ENCODE results near the gene COX7C. TPM values are rescaled to one million over a fixed set of nuclear protein-coding genes. Genes with fewer than 3 reads are reported as not detected.
"Not testable (repeated sequence)": the region's sequence is repeated elsewhere in the genome, so short reads cannot be mapped to it uniquely, and the experiment has no call there.

The COX7C gene
- 445 TPM for total RNA-seq (2013)
- polyA plus RNA-seq = 100 to 1,000 TPM; 342 to 575 (median 508) TPM
- polyA minus RNA-seq = 82.6 and 123 TPM in 2 replicates
- total RNA-seq = 28.3 to 130 (median 106) reads per million in 11 experiments

- Histone ChIP-seq H4K20me1 (ENCODE audit: insufficient read depth, low read length) (no peaks in the 10 kb centered on the region), H3K4me1 (ENCODE audit: control insufficient read depth in 1 of 2, insufficient read depth in 2 of 2, low read length in 2 of 2) (peaks cover 9 to 13% of the 10 kb centered on the region in 2 donors), H3K4me2 (replicated peaks; ENCODE audit: extremely low read depth, low read length, poor library complexity, severe bottlenecking) (peak within 1 kb of the TSS; percentile 86), H3K9me3 (replicated peaks in 1 of 2; ENCODE audit: control insufficient read depth in 1 of 2, insufficient read depth in 1 of 2, low read length in 2 of 2) (no peaks in the 10 kb centered on the region), H3K27me3 (ENCODE audit: control insufficient read depth in 2 of 2, insufficient read depth in 2 of 2, low read length in 2 of 2) (no peaks in the 10 kb centered on the region), H3K27ac (ENCODE audit: low read depth in 1 of 2, low read length in 2 of 2) (peak within 1 kb of the TSS; percentile 65 to 94), H3K9ac (ENCODE audit: insufficient read depth, low read length, poor library complexity, severe bottlenecking) (peak within 1 kb of the TSS; percentile 87), H3K36me3 (replicated peaks in 1 of 2; ENCODE audit: control insufficient read depth in 1 of 2, insufficient read depth in 2 of 2, low read length in 2 of 2) (peaks cover 32 to 36% of the 10 kb centered on the region in 2 donors), H3K4me3 (replicated peaks in 1 of 3; ENCODE audit: low read depth in 2 of 3, low read length in 3 of 3) (peak within 1 kb of the TSS; percentile 84 to 96 (median 92)), H2AFZ (ENCODE audit: insufficient read depth, low read depth, low read length, poor library complexity, severe bottlenecking) (peak within 1 kb of the TSS; percentile 93), H3K79me2 (ENCODE audit: insufficient read depth, low read length) (peaks cover 19% of the 10 kb centered on the region)
- peak; percentile 89 to 98 (median 90) for DNase-seq
- Mint-ChIP-seq H3K9me3 (peaks cover 0 to 4% (median 2%) of the 10 kb centered on the region in 7 donors), H3K4me3 (peak within 1 kb of the TSS; percentile 97 to 99), H3K27me3 (ENCODE audit: low read depth in 3 of 3) (peaks cover 0 to 4% (median 3%) of the 10 kb centered on the region in 3 donors), H3K36me3 (peaks cover 36% of the 10 kb centered on the region in 2 donors), H3K4me1 (peaks cover 13% of the 10 kb centered on the region), H3K27ac (peak within 1 kb of the TSS; percentile 94 to 99 (median 97))
- intact Hi-C loops (cut with micrococcal nuclease) = no loop called here
- TF ChIP-seq CTCF (IDR thresholded peaks at IDR 0.05) = no peak
- WGBS (ENCODE audit: insufficient coverage) = 2% methylated on average over 27 of the region's 41 CpGs
Observed at GRCh38 chr5:86617756-86618576, at the start of gene COX7C. Gene COX7C, plus strand, starts transcription at chr5:86617941. Its CDS starts 115 bp downstream, at chr5:86618056.

GRCh38 chr5:86569522-86570426 lies 48.0 kb upstream of the COX7C start:
- H3K36me3 Mint-ChIP-seq; DNase-seq; H3K27me3 Mint-ChIP-seq (ENCODE audit: low read depth in 3 of 3); H2AFZ ChIP-seq (ENCODE audit: insufficient read depth, low read depth, low read length, poor library complexity, severe bottlenecking); H4K20me1 ChIP-seq (ENCODE audit: insufficient read depth, low read length); H3K9ac ChIP-seq (ENCODE audit: insufficient read depth, low read length, poor library complexity, severe bottlenecking); H3K4me1 Mint-ChIP-seq; intact Hi-C loops (cut with micrococcal nuclease); H3K27ac Mint-ChIP-seq; H3K4me3 Mint-ChIP-seq; H3K4me1 ChIP-seq (ENCODE audit: control insufficient read depth in 1 of 2, insufficient read depth in 2 of 2, low read length in 2 of 2); H3K4me2 ChIP-seq (replicated peaks; ENCODE audit: extremely low read depth, low read length, poor library complexity, severe bottlenecking); H3K27me3 ChIP-seq (ENCODE audit: control insufficient read depth in 2 of 2, insufficient read depth in 2 of 2, low read length in 2 of 2); H3K4me3 ChIP-seq (replicated peaks in 1 of 3; ENCODE audit: low read depth in 2 of 3, low read length in 3 of 3); H3K79me2 ChIP-seq (ENCODE audit: insufficient read depth, low read length); H3K27ac ChIP-seq (ENCODE audit: low read depth in 1 of 2, low read length in 2 of 2); H3K36me3 ChIP-seq (replicated peaks in 1 of 2; ENCODE audit: control insufficient read depth in 1 of 2, insufficient read depth in 2 of 2, low read length in 2 of 2): not testable (repeated sequence)
- WGBS (ENCODE audit: insufficient coverage) = 95% methylated on average over 28 of the region's 44 CpGs
- H3K9me3 Mint-ChIP-seq = peaks cover 5 to 19% (median 14%) of the 10 kb centered on the region in 7 donors
- H3K9me3 ChIP-seq (replicated peaks in 1 of 2; ENCODE audit: control insufficient read depth in 1 of 2, insufficient read depth in 1 of 2, low read length in 2 of 2) = peaks cover 10 to 16% of the 10 kb centered on the region in 2 donors

Data from CD14-positive monocyte (primary cell).